Stimulated activated CD8-positive, alpha-beta memory T cell treated with anti-CD3 and anti-CD28 coated beads, Interleukin-4, amount 100 ng/mL, for 4 hours (primary cell): ENCODE data around the gene TRIM44.
"Not testable (repeated sequence)": the region's sequence is repeated elsewhere in the genome, so short reads cannot be mapped to it uniquely, and the experiment has no call there.

Source experiments
- DNase-seq, 2 donors: peaks; one replicate each; pipeline ENCODE4 v3.0.0-alpha.2; 2020; ENCODE audit warnings: low read depth in 2 of 2, low spot score in 1 of 2

Gene TRIM44

DNA sequence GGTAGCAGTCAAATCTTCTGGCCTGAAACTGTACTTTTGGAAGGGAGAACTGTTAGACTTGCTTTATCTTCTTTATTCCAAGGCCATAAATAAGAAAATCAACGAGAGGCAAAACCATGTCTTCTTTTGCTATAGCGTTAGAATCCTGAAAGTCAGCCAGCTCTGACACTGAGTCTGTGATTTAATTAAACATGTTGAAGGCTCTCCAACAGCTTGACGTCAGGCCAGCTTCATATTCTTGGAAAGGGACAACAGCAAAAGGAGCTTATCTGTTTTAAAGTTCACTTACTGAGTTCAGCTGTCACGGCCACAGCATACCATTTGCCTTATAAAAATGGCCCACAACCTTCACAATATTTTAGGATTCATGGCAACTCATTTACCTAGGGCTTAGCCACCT is 150.3 kb downstream of the TRIM44 start:
- no peak for DNase-seq

DNA sequence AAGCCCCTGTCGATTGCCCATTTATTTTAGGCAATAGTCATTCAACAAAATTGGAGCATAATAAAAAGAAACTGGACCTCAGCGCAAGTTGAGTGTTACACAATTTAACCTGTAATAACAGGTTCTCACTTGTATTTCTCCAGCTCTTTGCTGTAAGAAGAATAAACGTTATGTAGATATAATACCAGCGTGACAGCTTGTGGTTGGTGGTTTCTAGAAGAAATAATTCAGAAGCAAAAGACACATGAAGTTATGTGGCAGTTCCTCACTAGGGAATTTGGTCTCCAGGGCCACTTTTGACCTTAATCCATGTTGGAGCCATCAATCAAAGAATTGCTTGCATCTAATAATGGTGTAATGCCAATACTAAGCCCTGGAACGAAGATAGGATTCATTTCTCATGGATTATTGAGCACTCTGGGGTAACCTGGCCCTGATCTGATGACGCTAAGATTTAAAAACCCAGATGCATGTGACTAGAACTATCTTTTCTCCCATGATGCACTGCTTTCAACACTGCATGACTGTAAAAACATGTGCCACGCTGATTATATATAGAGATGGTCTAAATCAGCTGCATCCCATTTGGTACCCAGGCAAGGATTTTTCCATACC is 151.6 kb downstream of the TRIM44 start:
- DNase-seq: no peak

DNA sequence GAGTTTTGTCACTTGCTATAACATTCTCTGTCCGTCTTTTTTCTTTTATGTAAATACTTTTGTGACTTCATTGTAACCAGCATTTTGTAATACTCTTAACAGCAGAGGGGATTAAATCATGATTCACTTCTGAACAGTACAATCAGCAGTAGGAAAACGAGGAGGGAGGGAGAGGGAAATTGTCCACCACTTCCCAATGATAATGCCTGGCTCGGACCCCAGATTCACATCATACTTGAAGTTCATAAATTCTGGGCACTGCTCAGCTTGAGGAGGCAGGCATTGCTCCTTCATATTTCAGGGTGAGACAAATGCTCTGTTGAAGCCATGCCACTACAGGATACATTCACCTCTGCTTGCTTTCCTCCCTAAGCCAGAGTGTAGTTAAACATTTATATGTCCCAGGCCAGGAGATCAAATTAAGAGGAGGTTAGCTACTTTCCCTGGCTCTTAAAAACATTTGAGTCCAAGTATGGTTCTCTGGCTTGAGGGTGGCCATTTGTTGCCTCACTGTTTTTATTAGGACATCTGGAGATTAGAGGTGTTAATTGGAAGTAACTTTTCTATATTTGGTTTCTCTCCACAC is 152.2 kb downstream of the TRIM44 start:
- no peak for DNase-seq

DNA sequence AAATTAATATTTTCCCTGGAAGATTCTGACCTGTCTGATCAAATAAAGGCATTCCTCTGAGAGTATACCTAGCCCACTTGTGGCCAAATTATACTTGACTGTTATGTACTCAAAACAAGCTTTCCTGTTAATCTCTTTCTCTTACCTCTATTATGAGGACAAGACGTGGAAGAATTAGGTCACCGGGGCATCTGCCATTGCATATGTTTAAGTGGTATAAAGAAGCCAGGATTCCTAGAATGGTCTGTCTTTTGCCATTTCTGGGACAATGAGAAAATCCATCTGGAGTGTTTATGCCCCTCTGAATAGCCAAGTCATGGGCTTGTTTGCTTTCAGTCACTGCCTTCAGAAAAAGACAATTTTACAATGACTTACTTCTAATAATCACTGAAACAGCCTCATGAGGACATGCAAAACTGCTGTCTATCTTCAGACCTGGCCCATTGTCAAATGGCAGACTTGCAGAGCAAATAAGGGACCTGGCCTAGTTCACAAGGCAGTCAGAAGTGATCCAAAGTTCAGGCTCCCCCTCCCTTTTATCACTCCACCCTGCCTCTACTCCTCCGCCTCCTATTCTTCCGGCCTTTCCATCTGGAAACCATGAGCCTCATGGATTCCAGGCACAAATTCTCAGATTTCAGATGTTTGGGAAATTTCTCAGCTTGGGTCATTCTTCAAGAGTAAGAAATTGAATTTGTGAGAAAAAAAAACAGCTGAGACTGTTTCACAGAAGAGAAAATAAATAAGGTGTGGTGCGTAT is 153.2 kb downstream of the TRIM44 start:
- DNase-seq: no peak

DNA sequence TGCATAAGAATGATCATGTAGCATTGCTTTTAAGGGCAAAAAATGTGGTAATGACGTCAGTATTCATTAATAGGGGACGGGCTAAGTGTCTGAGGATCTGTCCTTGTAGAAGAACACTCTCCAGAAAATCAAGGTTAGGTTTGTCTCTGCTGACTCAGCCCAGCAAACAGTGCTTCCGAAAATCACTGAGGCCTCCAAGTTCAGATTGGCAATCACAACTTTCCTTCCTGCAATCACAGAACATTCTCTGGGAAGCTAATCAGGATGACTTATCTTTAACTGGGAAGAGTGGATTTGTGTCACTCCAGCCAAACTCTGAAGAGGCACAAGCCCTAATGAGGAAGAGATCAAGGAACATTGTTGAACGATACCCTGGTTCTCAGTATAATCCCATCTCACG is 158.0 kb downstream of the TRIM44 start:
- no peak for DNase-seq

DNA sequence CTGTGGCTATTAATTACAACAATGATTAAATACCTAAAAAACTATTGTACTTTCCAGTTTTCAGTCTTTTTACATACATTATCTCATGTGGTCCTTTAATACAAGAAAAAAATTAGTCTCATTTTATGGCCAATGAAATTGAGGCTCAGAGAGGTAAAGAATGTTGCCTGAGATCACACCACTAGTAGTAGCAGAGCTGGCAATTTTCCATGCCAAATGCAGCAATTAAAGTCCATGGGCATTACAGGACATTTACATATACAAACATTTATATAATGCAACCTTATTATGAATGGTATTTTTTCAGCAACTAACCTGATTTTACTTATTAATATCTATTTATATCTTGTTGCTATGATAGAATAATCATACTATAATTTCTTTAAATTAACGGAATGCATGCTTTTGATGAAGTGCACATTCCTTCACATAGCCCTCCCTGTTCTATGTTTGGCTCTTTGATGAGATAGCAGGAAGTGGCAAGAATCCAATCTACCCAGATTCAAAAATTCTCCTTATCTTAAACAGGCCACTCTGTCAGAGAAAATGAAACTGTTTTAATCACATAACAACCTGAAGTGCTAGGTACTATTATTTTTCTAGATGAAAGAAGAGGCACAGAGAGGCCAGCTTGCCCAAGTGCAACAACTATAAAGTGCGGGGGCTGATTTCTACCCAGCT is 160.4 kb downstream of the TRIM44 start:
- no peak for DNase-seq

DNA sequence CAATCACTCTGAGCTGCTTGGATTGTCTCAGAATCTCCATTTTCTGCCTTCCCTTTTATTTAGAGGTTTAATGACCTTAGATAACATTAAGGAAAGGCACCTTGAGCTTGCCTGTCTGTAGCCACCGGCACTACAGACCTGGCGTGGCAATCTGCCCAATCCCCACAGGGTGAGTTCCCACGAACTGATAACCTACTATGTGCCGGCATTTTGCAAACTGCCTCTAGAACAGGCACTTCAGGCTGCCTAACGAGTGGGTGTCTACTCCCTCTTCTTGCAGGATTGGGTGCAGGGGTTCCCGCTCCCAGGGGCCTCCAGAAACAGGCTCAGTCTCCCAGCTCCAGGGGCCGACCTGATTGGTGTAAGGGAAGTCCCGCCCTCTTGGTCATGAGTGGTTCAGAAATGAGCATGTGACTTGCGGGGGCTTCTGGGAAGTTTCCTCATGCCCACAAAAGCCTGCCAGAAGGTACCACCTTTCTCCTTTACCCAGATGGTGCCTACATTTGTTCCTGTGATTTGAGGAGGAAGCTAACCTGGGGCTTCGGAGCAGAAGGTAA is 161.2 kb downstream of the TRIM44 start:
- DNase-seq: no peak

DNA sequence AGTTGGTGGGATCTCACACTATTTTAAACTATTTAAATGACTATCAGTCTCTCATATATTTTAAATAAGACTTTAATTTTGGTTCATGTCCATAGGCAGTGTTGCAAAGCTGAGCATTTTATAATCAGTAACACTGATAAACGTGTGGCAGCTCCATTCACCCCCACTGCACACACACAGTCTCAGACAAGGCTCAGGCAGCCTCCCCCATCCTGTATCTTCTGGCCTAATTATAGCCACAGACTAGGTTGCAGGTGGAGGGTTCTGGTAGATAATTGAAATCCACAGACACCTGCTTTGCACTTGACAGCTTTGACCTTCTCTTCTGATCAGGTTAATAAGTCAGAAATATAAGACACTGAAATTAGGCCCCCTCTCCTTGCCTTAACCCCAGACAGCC is 162.8 kb downstream of the TRIM44 start:
- no peak for DNase-seq

DNA sequence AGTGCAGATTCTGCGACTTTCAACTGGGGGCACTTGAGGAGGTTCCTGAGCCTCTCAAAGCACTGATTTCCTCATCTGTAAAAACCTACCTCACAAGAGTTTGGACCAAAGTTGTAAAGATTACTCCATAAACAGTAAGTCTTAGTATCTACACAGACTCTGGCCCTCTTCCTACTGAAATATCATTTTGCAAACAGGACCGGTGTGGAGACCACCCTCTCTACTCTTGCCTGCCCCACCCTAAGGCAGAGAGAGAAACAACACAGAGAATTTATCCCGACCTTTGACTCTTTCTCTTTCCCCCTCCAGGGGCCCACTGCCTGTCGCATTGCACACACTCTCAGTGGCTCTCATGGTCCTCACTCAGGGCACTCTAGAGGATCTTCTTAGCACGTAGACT is 163.4 kb downstream of the TRIM44 start:
- DNase-seq: no peak

DNA sequence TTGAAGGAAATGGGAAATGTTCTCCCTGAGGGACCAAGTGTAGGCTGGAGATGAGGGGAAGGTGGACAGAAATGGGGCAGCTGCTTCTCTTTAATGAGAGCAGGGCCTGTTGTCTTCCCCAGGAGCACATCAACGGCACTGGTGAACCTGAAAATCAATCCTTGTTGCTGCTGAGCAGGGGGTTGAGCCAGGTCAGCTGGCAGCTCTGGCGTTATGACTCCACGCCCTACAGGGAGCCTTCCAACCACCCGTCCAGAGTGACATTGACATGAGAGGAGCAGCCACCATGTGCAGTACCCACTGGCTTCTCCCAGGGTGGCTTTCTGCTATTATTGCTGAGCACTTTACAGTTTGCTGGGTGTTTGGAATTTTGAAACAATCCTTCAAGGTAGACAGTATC is 164.4 kb downstream of the TRIM44 start:
- no peak for DNase-seq

DNA sequence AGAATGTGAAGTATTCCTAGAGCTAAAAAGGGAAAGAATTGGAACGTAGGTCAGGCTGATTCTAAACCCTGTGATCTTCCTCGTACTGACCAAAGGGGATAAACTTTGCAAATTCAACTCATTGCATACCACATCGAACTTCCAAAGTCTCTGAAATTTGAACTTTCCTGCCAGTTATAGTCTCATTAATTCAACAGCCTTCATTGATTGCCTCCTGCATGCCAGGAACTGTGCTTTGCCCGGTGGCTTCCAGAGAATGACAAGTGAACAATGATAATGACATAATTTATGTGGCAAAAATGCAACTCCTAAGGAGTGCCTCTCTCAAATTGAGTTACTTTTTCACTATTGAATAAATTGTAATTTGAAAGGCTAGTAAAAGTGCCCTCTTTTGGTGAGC is 173.6 kb downstream of the TRIM44 start:
- no peak for DNase-seq

DNA sequence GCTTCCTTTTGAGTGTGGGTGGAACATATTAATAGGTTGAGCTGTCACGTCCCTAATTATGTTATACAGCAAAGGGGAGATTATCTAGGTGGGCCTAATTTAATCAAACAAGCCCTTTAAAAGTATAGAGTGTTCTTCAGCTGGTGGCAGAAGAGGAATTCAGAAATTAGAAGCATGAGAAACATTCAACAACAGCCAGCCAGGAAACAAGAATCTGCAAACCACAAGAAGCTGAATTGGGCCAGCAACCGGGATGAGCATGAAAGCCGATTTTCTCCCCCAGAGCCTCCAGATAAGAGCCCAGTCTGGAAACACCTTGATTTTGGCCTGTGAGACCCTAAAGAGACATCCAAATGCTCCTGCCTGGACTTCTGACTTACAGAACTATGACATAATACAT is 175.5 kb downstream of the TRIM44 start:
- DNase-seq: no peak

DNA sequence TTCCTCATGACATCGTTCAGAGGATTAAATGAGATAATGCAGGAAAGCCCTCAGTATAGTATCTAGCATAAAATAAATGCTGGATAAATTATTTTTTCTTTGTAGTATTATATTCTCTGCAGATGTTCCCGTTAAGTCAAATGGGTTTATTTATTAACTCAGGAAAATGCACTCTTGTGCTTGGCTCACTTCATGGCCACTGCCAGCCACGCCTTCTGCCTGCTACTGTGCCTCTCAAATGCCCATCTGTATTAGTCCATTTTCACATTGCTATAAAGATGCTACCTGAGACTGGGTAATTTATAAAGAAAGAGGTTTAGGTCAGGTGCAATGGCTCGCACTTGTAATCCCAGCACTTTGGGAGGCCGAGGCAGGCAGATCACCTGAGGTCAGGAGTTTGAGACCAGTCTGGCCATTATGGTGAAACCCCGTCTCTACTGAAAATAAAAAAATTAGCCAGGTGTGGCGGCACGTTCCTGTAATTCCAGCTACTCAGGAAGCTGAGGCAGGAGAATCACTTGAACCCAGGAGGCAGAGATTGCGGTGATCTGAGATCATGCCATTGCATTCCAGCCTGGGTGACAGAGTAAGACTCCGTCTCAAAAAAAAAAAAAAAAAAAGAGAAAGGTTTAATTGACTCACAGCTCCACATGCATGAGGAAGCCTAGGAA is 176.3 kb downstream of the TRIM44 start:
- DNase-seq: not testable (repeated sequence)

DNA sequence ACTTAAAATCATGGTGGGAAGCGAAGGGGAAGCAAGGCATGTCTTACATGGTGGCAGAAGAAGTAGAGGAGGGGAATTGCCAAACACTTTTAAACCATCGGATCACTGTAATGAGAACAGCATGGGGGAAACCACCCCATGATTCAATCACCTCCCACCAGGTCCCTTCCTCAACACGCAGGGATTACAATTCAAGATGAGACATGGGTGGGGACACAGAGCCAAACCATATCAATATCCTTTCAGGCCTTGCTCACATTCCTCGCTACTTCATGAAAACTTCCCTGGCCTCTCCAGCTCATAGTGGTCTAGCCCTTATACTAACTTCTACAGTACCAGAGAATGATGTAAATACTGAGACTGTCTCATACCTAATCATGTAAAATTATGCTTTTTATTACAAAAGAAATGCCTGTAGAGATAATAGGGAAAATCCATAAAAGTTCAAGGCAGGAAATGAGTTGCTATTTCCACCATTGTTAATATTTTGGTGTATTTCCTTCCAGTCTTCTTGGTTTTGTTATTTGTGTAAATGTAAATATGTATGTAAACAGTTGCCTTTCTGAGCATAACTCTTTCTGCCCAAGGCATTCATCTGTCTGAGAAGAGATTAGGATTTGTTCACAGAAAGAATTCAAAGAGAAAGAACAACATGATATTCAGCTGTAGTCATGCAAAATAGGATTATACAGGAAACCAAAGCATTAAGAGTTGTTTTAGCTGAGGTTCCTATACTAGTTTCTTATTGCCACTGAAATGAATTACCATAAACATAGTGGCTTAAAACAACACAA is 177.0 kb downstream of the TRIM44 start:
- DNase-seq: no peak

DNA sequence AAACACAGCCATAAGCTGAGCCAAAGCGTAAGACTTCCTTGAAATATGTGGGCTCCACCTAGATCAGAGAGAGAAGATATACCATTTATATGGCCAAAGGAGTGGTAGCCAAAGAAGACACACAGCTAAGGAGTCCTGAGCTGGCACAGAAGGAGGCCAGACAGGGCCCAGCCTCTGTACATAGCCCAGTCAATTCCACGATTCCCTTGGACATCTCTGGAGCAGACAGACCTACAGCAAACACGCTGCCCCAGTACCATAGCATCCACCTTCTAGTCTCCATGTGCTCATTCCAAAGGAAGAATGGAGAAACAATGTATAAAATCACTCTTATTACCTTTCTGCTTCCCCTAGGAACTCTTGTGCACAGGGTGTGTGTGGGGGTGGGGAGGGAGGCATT is 179.2 kb downstream of the TRIM44 start:
- DNase-seq: no peak

DNA sequence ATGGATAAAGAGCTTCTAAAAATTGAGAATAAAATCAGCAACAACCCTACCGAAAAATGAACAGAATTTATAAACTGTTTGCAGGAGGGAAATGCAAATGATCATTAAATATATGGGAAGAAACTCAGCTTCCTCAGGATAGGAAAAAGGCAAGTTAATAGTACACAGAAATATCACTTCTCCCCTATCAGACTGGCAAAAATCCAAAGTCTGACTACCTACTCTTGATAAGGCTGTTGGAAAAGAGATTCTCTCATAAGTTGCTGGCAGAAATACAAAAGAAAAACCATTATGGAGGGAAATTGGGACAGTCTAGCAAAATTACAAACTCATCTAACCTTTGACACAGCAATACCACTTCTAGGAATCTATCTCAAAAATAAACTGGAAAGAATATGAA is 180.4 kb downstream of the TRIM44 start:
- DNase-seq: no peak

DNA sequence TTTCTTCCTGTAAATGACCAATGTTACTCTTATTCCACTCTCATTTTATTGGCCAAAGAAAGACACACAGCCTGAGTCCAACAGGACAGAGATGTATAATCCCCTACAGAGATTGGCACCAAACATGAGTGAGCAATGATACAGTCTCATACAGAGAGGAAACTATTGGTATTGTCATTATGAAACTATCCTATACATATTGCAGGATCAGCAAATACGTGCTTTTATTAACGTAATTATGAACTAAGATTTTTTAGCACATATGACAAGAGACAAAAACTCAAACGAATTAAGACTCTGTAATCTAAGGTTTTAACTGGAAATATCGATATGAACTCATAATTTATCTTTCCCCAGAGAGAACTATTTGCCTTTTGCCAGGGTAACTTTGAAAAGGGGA is 182.0 kb downstream of the TRIM44 start:
- no peak for DNase-seq

DNA sequence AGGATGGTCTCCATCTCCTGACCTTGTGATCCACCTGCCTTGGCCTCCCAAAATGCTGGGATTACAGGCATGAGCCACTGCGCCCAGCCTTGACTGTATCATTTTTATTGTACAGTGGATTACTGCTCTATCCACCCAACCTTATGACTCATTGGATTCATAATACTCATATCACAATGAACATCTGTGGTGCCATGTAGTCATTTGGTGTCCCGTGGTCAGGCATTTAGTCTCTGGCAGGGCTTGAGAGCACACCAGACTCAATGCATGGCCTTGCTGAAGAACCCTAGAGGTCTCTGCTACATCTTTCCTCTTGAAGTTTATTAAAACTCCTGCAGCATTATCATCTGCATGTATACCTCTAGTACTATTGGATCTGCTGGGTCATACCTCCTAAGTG is 183.3 kb downstream of the TRIM44 start:
- DNase-seq: no peak

DNA sequence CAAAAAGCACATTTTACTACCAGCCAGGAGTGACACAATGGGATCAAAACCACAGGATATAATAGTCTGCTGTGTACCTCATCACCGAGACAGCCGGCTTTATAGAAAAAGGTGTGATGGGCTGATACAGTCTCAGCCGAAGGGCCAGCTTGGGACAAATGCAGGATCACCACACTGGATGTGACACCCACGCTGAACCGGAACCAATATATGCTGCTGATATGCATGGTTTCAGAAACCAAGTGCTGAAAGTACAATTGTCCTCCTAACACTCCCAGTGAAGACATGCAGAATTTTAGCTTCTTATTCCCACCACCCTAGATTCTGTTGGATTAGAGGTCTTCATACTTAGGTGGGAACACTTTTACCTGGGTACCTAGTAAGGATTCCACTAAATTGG is 184.3 kb downstream of the TRIM44 start:
- DNase-seq: no peak

DNA sequence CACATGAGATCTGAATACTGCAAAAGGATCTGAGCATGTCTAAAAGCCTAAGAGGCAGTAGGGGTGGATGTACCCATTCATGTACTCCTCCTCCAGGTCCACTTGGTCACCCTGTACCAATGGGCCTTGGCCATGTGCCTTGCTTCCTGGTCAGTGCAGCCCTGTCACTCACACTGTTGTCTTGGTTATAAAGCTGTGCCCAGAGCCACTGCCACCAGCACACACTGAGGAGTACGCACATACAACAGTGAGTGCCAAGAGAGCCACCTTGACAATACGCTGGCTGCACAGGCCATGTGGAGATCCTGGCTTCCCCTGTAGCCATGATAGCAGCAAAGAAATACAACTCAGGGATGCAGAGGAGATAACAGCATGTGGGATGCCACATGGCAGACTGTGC is 184.9 kb downstream of the TRIM44 start:
- no peak for DNase-seq

DNA sequence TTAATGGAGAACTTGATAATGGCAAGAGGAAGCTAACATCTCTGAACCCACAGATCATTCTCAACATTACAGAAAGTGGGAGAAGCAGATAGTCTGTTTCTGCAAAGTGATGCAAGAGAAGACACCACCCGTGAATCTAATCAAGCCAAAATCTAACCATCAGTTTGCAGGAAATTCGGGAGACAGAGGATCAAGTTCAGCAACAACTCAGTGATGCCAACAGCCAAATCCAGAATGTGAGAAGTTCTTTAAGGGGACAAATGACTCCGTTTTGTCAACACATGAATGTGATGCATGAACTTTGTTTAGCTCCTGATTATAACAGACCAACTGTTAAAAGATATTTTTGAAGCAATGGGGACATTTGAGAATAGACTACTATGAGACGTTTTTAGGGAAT is 186.0 kb downstream of the TRIM44 start:
- DNase-seq: no peak
